Left lobe of liver (tissue), 2 donors: ENCODE data around the gene KREMEN2. TPM values are rescaled to one million over a fixed set of nuclear protein-coding genes. Genes with fewer than 3 reads are reported as not detected.

ENCODE experiments used
- ATAC-seq: fragments of 200-7000 bp; cut with Tn5 transposase; one replicate; pipeline ENCODE4 v1.9.1; 2020; ENCODE audit warnings: mild to moderate bottlenecking, moderate library complexity
- DNase-seq: peaks from one replicate; pipeline ENCODE4 v3.0.0-alpha.2; 2020; ENCODE audit warnings: low spot score
- total RNA-seq: library from RNA; stranded (reverse); gene quantifications from one replicate; pipeline ENCODE4 v1.2.1, GENCODE V29; 2021
- donor health status: DM: no; HTN: no; CAD: no; lungs with moderate emphysema.
- donor health status: DM: no; HTN: yes; CAD: no.

KREMEN2 gene
- total RNA-seq, 1 donor from 2014 or later, result not detected

GRCh38 chr16:2996298-2996697 is 32.2 kb downstream of the KREMEN2 start:
- ATAC-seq, result no peak

DNA sequence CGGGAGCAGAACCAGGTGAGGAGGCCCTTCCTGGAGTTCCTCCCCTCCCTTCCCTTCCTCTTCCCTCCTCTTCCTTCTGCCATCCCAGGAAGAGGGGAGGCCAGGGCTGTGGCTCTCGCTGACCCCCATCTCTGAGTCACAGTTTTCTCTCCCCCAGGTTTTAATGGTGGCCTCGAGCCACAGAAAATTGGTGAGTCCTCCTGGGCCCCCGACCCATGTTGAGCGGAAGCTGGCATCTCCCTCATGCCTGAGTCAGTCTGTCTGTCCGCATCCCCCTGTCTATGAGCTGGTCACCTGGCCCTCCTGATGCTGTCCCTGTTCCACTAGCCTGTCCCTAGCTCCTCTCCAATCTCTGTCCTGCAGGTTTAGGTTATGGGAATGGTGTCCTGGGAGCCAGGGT is 35.9 kb downstream of the KREMEN2 start:
- DNase-seq (no peak), ATAC-seq (no peak)

More at GRCh38 chr16:2996298-2996697, 32.2 kb downstream of the KREMEN2 start:
- DNase-seq, result no peak

- DNase-seq (no peak), ATAC-seq (no peak)
Measured at GRCh38 chr16:3000540-3000939, 36.5 kb downstream of the KREMEN2 start.

DNA sequence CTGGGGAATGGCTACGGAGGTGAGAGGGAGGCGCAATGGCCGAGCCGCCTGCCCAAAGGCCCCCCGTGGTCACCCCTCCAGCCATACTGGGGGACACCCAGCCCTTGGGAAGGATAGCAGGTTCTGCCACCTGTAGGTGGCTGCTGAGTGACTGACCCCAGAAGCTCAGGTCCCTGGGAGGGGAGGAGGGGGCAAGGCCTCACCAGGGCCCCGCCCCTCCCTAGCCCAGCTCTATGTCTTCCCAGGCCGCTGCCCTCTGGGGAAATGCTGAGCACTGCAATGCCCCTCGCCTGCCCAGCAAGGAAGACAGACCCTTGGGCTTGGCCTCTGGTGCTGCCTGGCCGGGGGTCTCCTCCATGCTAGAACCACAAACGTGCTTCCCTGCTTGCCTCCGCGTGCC is 37.2 kb downstream of the KREMEN2 start:
- DNase-seq (no peak), ATAC-seq (no peak)

DNA sequence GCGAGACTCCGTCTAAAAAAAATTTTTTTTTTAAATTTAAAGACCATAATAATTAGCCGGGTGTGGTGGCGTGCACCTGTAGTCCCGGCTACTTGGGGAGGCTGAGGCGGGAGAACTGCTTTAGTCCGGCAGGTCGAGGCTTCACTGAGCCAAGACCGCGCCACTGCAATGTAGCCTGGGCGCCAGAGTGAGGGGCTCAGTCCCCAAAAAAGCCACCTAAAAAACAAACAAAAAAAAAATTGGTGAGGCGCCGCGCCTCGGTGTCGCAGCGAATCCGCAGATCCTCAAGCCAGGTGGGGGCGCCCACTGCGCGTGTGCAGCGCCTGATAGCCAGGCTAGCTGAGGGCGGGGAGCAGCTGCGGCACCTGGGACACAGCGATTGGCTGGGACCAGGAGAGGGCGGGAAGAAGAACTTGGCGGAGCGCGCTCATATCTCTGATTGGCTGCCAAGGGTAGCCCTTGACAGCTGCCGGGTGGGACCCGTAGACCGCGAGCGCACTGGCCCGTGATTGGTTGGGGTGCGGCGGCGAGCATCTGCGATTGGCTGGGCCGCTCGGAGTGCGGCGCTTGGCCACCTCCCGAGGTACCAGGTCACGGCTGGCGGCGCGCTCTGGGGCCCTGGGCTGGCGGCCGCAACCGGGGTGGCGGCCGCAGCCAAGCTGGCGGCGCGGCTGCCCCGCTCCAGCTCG is 39.7 kb downstream of the KREMEN2 start:
- DNase-seq, result peak; percentile 99
- peak; percentile 83 for ATAC-seq

DNA sequence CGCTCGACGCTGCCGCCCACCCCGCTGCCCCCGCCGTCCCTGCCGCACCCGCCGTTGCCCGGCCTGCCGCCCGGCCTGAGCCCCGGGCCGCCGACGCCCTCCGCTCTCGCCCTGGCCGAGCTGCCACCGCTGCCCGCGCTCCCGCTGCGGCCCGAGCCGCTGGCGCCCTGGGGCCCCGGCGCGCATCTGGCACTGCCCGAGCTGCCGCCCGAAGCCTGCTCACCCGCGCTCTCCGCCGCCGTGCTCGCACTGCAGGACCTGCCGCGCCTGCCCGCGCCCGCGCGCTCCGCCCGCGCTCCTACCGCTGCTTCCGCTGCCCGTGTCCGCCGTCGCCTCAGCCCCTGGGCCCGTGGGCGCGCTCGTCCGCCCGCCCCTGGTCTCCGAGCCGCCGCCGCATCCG is 40.2 kb downstream of the KREMEN2 start:
- no peak for DNase-seq

DNA sequence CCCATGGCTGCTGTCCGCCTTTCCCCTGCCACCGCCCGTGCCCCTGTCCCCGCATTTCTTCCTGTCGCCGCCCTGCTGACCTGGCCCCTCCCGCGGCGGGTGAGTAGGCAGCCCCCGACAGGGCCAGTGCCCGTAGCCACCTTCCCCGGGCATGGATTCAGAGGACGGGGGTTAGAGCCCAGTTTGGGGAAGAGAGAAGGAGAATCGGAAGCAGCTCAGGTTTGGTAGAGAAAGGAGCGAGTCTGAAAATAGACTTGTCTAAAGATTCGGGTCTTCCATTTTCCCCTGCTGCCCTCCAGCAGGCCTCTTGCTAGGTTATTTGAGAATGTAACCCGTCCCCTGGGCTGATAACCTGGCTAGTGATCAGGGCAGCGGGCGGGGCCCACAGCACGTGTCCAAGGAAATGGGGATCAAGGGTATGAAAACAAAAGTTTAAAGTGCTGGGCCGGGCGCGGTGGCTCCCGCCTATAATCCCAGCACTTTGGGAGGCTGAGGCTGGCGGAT is 40.8 kb downstream of the KREMEN2 start:
- peak; percentile 88 for DNase-seq

More for the DNA sequence above, 40.2 kb downstream of the KREMEN2 start:
- ATAC-seq, result no peak

DNA sequence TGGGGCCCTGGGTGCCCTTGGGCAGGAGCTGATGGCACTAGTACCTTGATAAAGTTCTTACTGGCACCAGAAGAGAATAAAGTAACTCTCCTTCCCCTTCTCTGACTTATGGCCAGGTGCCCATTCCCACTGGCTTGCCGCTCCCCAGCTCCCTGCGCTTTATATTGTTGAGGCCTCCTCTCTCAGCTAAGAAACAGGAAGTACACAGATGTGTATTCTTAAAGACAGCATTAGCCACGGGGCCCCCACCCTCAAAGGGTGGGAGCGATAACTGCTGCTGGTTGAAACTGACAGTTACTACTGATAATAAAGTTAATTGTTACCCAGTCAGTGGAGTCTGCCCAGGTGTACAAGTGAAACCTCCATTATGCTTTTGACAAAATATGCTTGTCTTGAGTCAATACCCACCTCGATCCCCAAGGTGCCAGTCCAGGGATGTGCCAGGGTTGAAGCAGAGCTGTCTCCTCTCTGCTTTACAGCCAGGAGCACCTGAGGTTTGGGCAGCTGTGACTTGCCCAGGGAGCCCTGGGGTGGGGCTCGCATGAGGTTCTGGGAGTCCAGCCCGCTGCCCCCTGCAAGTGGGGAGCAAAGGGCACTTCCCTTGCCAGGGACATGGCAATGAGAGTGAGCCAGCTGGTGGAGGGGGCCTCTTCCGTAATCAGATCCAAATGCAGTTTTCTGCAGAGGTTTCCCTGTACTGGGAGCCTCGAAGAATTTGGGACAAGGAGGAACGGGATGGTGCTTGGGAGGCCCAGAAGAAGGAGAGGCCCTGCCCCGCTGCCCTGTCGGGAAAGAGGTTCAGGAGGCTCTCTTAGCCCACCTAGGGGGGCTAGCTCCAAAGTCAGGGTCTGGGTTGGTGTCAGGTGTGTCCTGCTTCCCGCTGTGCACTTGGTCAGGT is 43.2 kb downstream of the KREMEN2 start:
- peak; percentile 43 for ATAC-seq
- peak; percentile 87 for DNase-seq

More for the DNA sequence above, 40.8 kb downstream of the KREMEN2 start:
- ATAC-seq, result peak; percentile 44

DNA sequence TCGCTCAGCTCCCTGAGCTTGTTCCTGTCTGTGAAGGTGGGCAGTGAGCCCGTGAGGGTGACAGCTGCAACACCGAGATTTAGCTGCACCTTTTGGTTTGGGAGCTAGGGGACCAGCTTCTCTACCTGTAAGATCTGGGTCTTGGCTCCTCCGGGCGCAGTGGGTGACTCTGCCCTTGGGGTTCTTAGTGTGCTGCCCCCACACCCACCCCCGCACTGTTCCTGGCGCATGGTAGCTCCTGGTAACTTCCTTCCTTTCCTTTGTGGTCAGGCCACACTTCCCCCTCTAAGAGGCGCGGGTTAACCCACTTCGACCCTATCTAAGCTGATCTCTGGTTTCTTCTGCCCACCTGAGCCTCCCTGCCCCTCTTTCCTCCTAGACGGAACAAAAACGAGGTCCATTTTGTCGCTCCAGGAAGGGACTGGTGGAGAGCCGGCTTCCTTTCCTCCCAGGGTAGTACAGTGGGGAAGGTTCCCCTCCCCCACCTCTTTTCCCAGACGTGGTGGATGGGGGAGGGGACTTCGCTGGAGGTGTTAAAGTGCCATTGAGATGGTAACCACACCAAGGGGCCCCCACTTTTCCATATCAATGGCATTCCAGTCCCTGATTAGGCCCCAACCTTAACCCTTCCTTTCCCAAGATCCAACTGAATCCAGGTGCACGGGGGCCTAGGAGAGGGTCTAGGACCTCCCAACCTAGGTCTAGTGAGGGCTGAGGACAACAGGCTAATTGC is 44.0 kb downstream of the KREMEN2 start:
- DNase-seq (no peak), ATAC-seq (no peak)

- DNase-seq (no peak), ATAC-seq (no peak)
Measured at GRCh38 chr16:3008690-3009037, 44.6 kb downstream of the KREMEN2 start.

- DNase-seq (no peak), ATAC-seq (no peak)
Measured at GRCh38 chr16:3009568-3010390, 45.7 kb downstream of the KREMEN2 start.

GRCh38 chr16:3010510-3010909 is 46.4 kb downstream of the KREMEN2 start:
- no peak for DNase-seq
- ATAC-seq, result no peak

- DNase-seq (no peak), ATAC-seq (no peak)
Measured at GRCh38 chr16:3012246-3012645, 48.2 kb downstream of the KREMEN2 start.

- DNase-seq, result no peak
- ATAC-seq, result peak; percentile 6
Measured at GRCh38 chr16:3012828-3013420, 48.8 kb downstream of the KREMEN2 start, which contains the start of gene CLDN9. TSS of gene CLDN9 (plus strand) at chr16:3012923. CDS start at chr16:3013363, 440 bp downstream.

GRCh38 chr16:3013491-3013951 is 49.4 kb downstream of the KREMEN2 start:
- DNase-seq (peak; percentile 84), ATAC-seq (peak; percentile 91)

DNA sequence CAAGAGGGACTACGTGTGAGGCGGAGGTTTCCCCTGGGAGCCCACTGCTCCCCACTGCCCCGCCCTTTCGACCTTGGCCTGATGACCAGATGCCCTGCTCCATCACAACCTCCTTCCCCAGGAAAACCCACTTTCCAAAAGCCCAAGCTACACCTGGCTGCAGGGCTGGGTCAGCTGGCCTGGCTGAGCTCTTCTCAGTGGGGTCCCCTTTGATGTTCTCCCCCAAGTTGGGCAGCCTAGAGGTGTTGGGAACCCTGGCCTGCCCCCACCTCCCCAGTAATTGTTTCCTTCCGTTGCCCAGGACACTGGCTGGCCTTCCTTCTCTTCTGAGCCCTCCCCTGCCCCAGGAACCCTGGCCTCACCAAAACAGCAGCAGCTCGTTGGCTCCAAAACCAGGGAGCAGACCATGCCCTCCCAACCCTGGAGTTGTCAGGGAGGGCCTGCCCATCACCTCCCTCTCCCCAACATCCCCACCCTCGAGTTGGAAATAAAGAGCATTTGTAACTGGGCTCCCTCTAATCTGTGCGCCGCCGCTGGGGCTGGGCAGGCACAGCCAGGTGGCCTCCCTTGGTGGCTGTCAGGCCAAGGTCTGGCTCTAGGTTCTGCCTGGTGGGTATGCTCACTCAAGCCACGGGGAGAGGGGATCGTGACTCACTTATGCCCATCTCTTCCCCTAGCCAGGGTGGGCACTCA is 50.1 kb downstream of the KREMEN2 start:
- no peak for ATAC-seq
- no peak for DNase-seq

- ATAC-seq (no peak), DNase-seq (no peak)
Measured at GRCh38 chr16:3014971-3015370, 50.9 kb downstream of the KREMEN2 start.

DNA sequence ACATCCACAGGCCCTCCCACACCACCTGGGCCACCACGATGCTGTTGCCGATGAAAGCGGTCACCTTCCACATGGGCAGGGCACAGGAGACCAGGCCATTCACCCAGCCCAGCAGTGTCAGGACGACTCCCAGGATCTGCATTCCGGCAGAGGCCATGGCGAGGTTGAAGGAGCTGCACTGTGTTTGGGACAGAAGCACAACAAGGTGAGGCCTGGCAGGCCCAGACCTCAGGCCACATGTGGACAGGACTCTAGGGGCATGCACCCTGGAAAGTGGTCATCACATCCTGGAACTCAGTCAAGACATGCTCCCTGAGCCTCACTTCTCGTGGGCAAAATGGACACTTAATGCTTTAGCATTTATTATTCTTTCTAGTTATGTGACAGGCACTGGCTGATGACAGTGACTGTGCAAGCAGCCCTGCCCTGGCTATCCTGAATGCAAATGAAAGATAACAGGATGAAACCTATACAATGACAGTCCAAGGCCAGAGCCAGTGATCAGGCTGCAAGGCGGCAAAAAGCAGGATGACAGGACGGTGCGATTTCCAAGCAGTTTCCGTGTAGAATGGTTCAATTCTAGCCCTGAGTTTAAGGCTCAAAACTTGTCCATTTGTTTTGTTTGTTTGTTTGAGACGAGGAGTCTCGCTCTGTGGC is 51.9 kb downstream of the KREMEN2 start:
- no peak for DNase-seq
- ATAC-seq, result no peak

GRCh38 chr16:3017344-3017743 is 53.3 kb downstream of the KREMEN2 start:
- DNase-seq (no peak), ATAC-seq (no peak)
